Airway epithelial cell (primary cell): Measurements from ENCODE around the gene PLEKHG3. TPM values are rescaled to one million over a fixed set of nuclear protein-coding genes. Genes with fewer than 3 reads are reported as not detected.

Experiments used
- total RNA-seq: library from RNA; depleted of rRNA; stranded (reverse); fragments of >200 nt; gene quantifications from 2 replicates; pipeline ENCODE4 v1.2.3, GENCODE V29; 2015

Gene PLEKHG3
- total RNA-seq, result 61.6 and 84.1 TPM in 2 replicates

GRCh38 chr14:64704143-64704742, at the start of gene PLEKHG3:
Gene PLEKHG3 (plus strand): TSS chr14:64704424. CDS start chr14:64727632, 23,208 bp downstream.

Other genes starting within 250 kb of the PLEKHG3 start
- 0.05 and 0.07 TPM in 2 replicates for gene AKAP5, start 238.9 kb upstream of the PLEKHG3 start, total RNA-seq
- 2.7 and 4.7 TPM in 2 replicates for gene ZBTB25, start 200.6 kb upstream of the PLEKHG3 start, total RNA-seq
- 19.6 and 20.0 TPM in 2 replicates for gene ZBTB1, start 199.7 kb upstream of the PLEKHG3 start, total RNA-seq
- gene HSPA2, start 163.7 kb upstream of the PLEKHG3 start, total RNA-seq, result 5.2 and 7.3 TPM in 2 replicates
- 0.14 TPM in 1 of 2 replicates, not detected in the other for gene PPP1R36, start 154.5 kb upstream of the PLEKHG3 start, total RNA-seq
- gene SPTB, start 175.5 kb downstream of the PLEKHG3 start, total RNA-seq, result 0.07 TPM in 1 of 2 replicates, not detected in the other
- 41.6 and 70.0 TPM in 2 replicates for gene CHURC1, start 210.0 kb downstream of the PLEKHG3 start, total RNA-seq
- 17.6 and 21.2 TPM in 2 replicates for gene GPX2, start 238.3 kb downstream of the PLEKHG3 start, total RNA-seq